CD8-positive, alpha-beta memory T cell (primary cell): ENCODE measurements around the gene CDK4. TPM values are rescaled to one million over a fixed set of nuclear protein-coding genes. Genes with fewer than 3 reads are reported as not detected.

Experiments used
- CTCF ChIA-PET: fragments of 350-600 bp; sonication (Branson Sonifier 250); formaldehyde crosslinking; loops from one replicate; lab custom pipeline; 2021; ENCODE audit warnings: antibody characterized with exemption; lab: Charles Lee
- POLR2A ChIA-PET: fragments of 350-600 bp; sonication (Branson Sonifier 250); formaldehyde crosslinking; loops from one replicate; lab custom pipeline; 2021; ENCODE audit warnings: antibody characterized with exemption; lab: Charles Lee
- DNase-seq, 5 donors: peaks; one replicate each; pipeline versions ENCODE4 v3.0.0 to v3.0.0-alpha.2; 2020 to 2022; ENCODE audit warnings: mixed read lengths in 1 of 5
- H3K27ac ChIP-seq: one replicate; pipeline ENCODE4 v1.7.0; 2013; ENCODE audit warnings: low read depth, mild to moderate bottlenecking, low read length, moderate library complexity
- H3K27me3 ChIP-seq: 2 replicates; pipeline ENCODE4 v1.7.0; 2013; ENCODE audit warnings: low read length, mild to moderate bottlenecking; ENCODE audit not compliant: insufficient read depth, poor library complexity, severe bottlenecking
- H3K36me3 ChIP-seq: 2 replicates; pipeline ENCODE4 v1.7.0; 2013; ENCODE audit warnings: mild to moderate bottlenecking, low read length, moderate library complexity; ENCODE audit not compliant: insufficient read depth
- H3K4me1 ChIP-seq: 2 replicates; pipeline ENCODE4 v1.7.0; 2013; ENCODE audit warnings: mild to moderate bottlenecking, low read length, moderate library complexity; ENCODE audit not compliant: insufficient read depth
- H3K4me3 ChIP-seq: 2 replicates; pipeline ENCODE4 v1.7.0; 2013; ENCODE audit warnings: mild to moderate bottlenecking, low read length
- H3K9me3 ChIP-seq: 2 replicates; pipeline ENCODE4 v1.7.0; 2013; ENCODE audit warnings: mild to moderate bottlenecking, low read length
- H3K27ac Mint-ChIP-seq, 8 donors: one replicate each; pipeline ENCODE4 v1.8.0; 2020 to 2021; ENCODE audit warnings: mixed read lengths in 8 of 8, mild to moderate bottlenecking in 6 of 8, inconsistent platforms in 3 of 8, moderate library complexity in 3 of 8
- H3K27me3 Mint-ChIP-seq, 2 donors: one replicate each; pipeline ENCODE4 v1.8.0; 2020 to 2021; ENCODE audit warnings: mixed read lengths in 2 of 2, mild to moderate bottlenecking in 1 of 2, moderate library complexity in 1 of 2
- H3K36me3 Mint-ChIP-seq, 3 donors: one replicate each; pipeline ENCODE4 v1.8.0; 2020 to 2021; ENCODE audit warnings: mixed read lengths in 3 of 3, inconsistent platforms in 1 of 3, mild to moderate bottlenecking in 1 of 3
- H3K4me1 Mint-ChIP-seq, 3 donors: one replicate each; pipeline ENCODE4 v1.8.0; 2020 to 2021; ENCODE audit warnings: mixed read lengths in 3 of 3, inconsistent platforms in 1 of 3, mild to moderate bottlenecking in 1 of 3
- H3K4me3 Mint-ChIP-seq, 7 donors: one replicate each; pipeline ENCODE4 v1.8.0; 2020 to 2021; ENCODE audit warnings: mixed read lengths in 7 of 7, mild to moderate bottlenecking in 6 of 7, moderate library complexity in 4 of 7, inconsistent platforms in 2 of 7
- H3K9me3 Mint-ChIP-seq, 5 donors: one replicate each; pipeline ENCODE4 v1.8.0; 2020 to 2022; ENCODE audit warnings: mixed read lengths in 5 of 5, mild to moderate bottlenecking in 3 of 5, moderate library complexity in 2 of 5, inconsistent platforms in 1 of 5
- polyA plus RNA-seq: library from polyadenylated mRNA; unstranded; fragments of 300-500 nt; fragmentation: Illumina TruSeq; gene quantifications from one replicate; pipeline ENCODE4 v1.2.3, GENCODE V29; 2021
- total RNA-seq, 2 experiments: library from RNA; stranded (reverse); gene quantifications; one replicate each; pipeline ENCODE4 v1.2.3, GENCODE V29; 2021

The CDK4 gene
- total and polyA plus RNA-seq, 3 experiments from 2014 or later: 76.0 to 304 (median 268) TPM

DNA sequence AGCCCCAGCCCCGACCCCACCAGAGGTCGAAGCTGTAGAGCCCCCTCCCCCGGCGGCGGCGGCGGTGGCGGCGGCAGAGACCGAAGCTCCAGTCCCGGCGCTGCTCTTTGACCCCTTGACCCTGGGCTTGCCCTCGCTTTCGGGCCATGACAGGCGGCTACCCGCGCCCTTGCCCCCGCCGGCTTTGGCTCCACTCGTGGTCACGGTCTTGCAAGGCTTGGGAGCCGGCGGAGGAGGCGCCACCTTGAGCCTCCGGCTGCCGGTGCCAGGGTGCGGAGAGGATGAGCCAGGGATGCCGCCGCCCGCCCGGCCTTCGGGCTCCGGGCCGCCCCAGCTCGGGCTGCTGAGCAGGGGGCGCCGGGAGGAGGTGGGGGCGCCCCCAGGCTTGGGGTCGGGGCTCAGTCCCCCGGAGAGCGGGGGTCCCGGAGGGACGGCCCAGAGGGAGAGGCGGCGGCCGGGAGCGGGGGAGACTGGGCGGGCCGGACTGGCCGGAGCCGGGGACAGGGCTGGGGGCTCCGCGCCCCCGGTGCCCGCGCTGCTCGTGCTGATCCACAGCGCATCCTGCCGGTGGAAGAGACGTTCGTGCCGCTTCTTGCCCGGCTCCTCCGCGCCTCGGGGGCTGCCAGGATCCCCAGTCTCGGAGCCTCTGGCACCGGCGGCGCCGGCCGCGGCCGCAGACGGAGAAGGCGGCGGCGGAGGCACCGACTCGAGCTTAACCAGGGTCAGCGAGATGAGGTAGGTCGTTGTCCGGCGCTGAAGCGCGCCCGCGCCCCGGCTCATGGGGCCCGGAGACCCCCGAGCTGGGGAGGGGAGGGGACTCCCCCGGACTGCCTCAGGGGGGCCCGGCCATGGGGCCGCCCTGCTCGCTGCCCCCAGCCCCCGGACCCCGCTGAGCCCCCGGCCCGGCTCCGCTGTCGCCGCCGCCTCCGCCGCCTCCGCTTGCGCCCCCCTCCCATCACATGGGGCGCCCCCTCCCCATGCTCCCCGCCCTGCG, 14.3 kb downstream of the CDK4 start:
- POLR2A ChIA-PET: interaction anchor here (0.7 to 0.9 kb wide), 2 partner anchors 13 to 15 kb away, joined by 3 to 10 read pairs; no protein-coding TSS in a partner anchor

DNA sequence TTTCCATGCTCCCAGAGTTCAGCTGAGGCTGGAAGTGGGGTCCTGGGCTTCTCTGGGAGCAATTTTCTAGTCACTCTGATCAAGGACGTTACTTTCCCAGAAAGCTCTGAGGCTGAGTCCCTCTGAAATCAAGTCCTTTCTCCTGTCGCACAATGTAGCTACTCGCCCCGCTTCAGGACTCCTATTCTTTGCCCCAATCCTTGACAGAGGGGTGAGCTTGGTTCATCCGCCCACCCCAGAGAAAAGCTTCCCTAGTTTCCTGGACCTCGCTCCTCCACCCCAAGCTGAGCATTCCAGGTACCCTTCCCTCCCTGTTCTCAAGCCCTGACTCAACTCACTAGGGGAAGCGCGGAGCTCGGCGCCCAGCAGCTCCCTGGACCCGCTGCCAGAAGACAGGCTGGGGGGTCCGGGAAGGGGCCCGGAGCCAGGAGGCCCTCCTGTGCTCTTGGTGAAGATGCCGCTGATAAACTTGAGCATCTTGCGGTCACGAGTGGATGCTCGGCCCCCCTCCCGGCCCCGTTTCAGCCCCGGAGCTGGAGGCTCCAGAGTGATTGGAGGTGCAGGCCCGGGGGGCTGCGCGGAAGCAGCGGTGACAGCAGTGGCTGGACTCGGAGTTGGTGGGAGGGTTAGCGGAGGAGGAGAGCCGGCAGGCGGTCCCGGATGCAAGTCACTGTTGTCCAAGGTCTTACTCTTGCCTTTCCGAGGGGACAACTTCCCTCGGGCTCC, 15.2 kb downstream of the CDK4 start:
- Mint-ChIP-seq H3K27ac (peak overlapping the region in 7 of 8 donors; percentile 48 to 88 (median 84)), H3K27me3 (peaks cover 0 to 5% of the 10 kb centered on the region in 2 donors), H3K9me3 (no peaks in the 10 kb centered on the region), H3K36me3 (peaks cover 7 to 69% (median 12%) of the 10 kb centered on the region in 3 donors), H3K4me3 (peak overlapping the region in 2 of 7 donors; percentile 49 to 56), H3K4me1 (peaks cover 39 to 53% (median 41%) of the 10 kb centered on the region in 3 donors)
- peak in 1 of 5 donors; percentile 25 for DNase-seq
- H3K4me1 ChIP-seq: peaks cover 32% of the 10 kb centered on the region
- H3K4me3 ChIP-seq: no peak overlapping the region
- no peak overlapping the region for H3K27ac ChIP-seq
- H3K36me3 ChIP-seq: peaks cover 36% of the 10 kb centered on the region
- H3K9me3 ChIP-seq: no peaks in the 10 kb centered on the region
- ChIA-PET CTCF (no interaction called here), POLR2A (interaction anchor here (0.7 to 0.9 kb wide), 2 partner anchors 12 to 14 kb away, joined by 3 to 10 read pairs; no protein-coding TSS in a partner anchor)
- H3K27me3 ChIP-seq: no peaks in the 10 kb centered on the region

More for the DNA sequence above, 14.3 kb downstream of the CDK4 start:
- H3K4me1 Mint-ChIP-seq: peaks cover 46 to 61% (median 47%) of the 10 kb centered on the region in 3 donors
- peaks cover 7 to 62% (median 12%) of the 10 kb centered on the region in 3 donors for H3K36me3 Mint-ChIP-seq
- peaks cover 0 to 5% of the 10 kb centered on the region in 2 donors for H3K27me3 Mint-ChIP-seq
- no peaks in the 10 kb centered on the region for H3K9me3 Mint-ChIP-seq
- CTCF ChIA-PET: no interaction called here
- Histone ChIP-seq H3K9me3 (no peaks in the 10 kb centered on the region), H3K4me1 (peaks cover 41% of the 10 kb centered on the region), H3K36me3 (peaks cover 28% of the 10 kb centered on the region), H3K4me3 (no peak overlapping the region), H3K27ac (no peak overlapping the region), H3K27me3 (no peaks in the 10 kb centered on the region)
- no peak overlapping the region for H3K4me3 Mint-ChIP-seq
- DNase-seq: peak in 1 of 5 donors; percentile 45
- no peak overlapping the region for H3K27ac Mint-ChIP-seq

DNA sequence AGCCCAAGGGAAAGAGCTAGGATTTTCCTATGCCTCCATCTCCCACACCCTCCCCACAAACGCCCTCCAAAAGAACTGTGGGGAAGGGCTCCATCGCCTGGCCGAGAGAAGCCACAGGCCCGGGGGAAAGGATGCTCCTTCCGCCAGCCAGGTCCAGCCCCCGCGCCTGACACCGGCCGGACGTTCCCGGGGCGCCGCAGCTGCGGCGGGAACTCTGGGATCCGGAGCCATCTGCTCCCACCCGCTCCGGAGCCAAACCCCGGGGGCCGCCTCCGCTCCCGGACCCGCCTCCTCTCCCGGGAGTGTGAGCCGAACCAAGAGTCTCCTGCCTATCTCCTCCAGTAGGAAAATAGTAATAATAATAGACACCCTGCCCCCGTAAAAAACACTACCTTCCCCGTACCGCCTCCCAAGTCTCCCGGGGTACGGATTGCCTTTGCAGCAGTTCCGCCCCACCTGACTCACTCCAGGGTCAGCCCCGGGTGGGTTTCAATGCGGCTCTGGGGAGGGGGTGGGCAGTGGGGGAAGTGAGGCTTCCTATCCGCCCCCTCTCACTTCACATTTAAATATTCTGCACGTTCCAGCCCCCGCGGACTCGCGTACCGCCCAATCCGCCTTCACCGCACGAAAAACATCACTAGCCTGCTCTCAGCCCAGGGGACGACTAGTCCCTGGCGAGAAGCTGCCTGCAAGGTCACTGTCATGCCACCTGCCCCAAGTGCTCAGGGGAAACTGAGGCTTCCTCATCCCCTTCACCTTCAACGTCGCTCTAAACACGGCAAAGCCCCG, 16.0 kb downstream of the CDK4 start:
- Histone ChIP-seq H3K36me3 (peaks cover 44% of the 10 kb centered on the region), H3K4me1 (peaks cover 25% of the 10 kb centered on the region), H3K27ac (no peak overlapping the region), H3K27me3 (no peaks in the 10 kb centered on the region), H3K9me3 (no peaks in the 10 kb centered on the region), H3K4me3 (no peak overlapping the region)
- Mint-ChIP-seq H3K4me1 (peaks cover 33 to 47% (median 38%) of the 10 kb centered on the region in 3 donors), H3K27me3 (peaks cover 0 to 4% of the 10 kb centered on the region in 2 donors), H3K36me3 (peaks cover 10 to 73% (median 12%) of the 10 kb centered on the region in 3 donors), H3K9me3 (no peaks in the 10 kb centered on the region), H3K27ac (peak overlapping the region in 7 of 8 donors; percentile 26 to 88 (median 70)), H3K4me3 (peak overlapping the region in 1 of 7 donors; percentile 47)
- ChIA-PET POLR2A (interaction anchor here (0.5 to 0.9 kb wide), 2 partner anchors 11 to 479 kb away, joined by 4 to 10 read pairs; no protein-coding TSS in a partner anchor), CTCF (interaction anchor here (1.0 to 1.4 kb wide), 3 partner anchors 9 to 23 kb away, joined by 3 to 4 read pairs (median 4); partner anchors contain the start of gene TSPAN31)
- DNase-seq: peak in 1 of 5 donors; percentile 44

DNA sequence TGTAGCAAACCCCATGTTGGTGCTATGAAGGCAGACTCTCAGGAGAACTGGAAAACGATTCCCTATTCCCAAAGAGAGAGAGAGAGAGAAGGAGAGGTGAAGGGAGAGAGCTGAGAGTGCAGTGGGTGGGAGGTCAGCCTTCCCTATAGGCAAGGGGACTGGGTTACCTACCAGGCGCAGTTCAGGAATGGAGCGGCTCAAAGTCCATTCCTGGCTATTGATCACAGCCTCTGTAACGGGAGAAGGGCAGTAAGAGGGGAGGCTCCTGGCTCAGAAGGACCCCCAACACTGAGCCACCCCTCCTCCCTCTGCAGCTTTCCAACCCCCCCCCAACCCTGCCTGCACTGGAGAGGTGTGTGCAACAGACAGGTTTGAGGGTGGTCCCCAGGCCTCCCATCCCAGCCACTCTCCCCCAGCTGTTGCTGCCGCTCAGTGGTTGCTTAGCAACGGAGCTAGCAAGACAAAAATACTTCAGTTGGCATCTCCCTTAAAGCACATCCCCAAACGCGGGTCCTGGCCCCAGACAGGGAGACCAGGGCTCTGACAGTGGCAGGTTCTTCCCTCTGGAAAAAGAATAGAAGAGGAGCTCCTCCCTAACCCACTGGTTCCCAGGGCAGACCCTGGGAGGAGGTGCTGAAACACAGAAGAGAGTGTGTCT, 16.8 kb downstream of the CDK4 start:
- Histone ChIP-seq H3K4me1 (peaks cover 17% of the 10 kb centered on the region), H3K9me3 (no peaks in the 10 kb centered on the region), H3K27ac (no peak overlapping the region), H3K27me3 (no peaks in the 10 kb centered on the region), H3K36me3 (peaks cover 52% of the 10 kb centered on the region), H3K4me3 (no peak overlapping the region)
- H3K4me3 Mint-ChIP-seq: peak overlapping the region in 2 of 7 donors; percentile 47 to 80
- H3K27me3 Mint-ChIP-seq: peaks cover 0 to 2% of the 10 kb centered on the region in 2 donors
- peaks cover 26 to 39% (median 30%) of the 10 kb centered on the region in 3 donors for H3K4me1 Mint-ChIP-seq
- no peaks in the 10 kb centered on the region for H3K9me3 Mint-ChIP-seq
- peaks cover 12 to 77% (median 12%) of the 10 kb centered on the region in 3 donors for H3K36me3 Mint-ChIP-seq
- ChIA-PET POLR2A (interaction anchor here (0.5 kb wide), 1 partner anchor 478 kb away, joined by 4 read pairs; no protein-coding TSS in a partner anchor), CTCF (interaction anchor here (1.0 to 1.4 kb wide), 3 partner anchors 9 to 24 kb away, joined by 3 to 4 read pairs (median 4); partner anchors contain the start of gene TSPAN31)
- H3K27ac Mint-ChIP-seq: peak overlapping the region; percentile 37 to 93 (median 83)
- peak in 1 of 5 donors; percentile 38 for DNase-seq

DNA sequence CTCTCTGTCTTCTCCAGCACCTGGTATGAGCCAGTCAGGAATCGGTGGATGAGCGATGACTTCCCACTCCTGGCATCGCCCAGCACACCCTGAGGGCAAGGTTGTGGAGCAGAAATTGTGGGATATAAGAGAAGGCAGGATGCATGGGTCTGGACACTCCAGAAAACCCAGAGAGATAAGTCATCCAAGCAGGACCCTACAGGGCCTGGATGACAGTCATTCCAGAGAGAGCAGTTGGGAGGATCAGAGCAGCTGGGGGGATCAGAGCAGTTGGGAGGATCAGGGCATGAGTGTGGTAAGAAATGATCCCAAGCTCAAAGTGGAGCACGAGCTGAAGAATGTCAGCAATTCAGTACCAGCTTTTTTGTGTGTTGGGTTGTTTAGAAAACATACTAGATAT, 17.5 kb downstream of the CDK4 start:
- DNase-seq: no peak
- peak overlapping the region in 1 of 7 donors; percentile 80 for H3K4me3 Mint-ChIP-seq
- peak overlapping the region in 7 of 8 donors; percentile 37 to 93 (median 84) for H3K27ac Mint-ChIP-seq
- H3K9me3 ChIP-seq: no peaks in the 10 kb centered on the region
- H3K4me1 Mint-ChIP-seq: peaks cover 23 to 31% (median 24%) of the 10 kb centered on the region in 3 donors
- no peak overlapping the region for H3K27ac ChIP-seq
- H3K4me3 ChIP-seq: no peak overlapping the region
- ChIA-PET CTCF (interaction anchor here (1.2 kb wide), 1 partner anchor 25 kb away, joined by 4 read pairs; no protein-coding TSS in a partner anchor), POLR2A (no interaction called here)
- H3K36me3 ChIP-seq: peaks cover 59% of the 10 kb centered on the region
- H3K27me3 ChIP-seq: no peaks in the 10 kb centered on the region
- peaks cover 0 to 2% of the 10 kb centered on the region in 2 donors for H3K27me3 Mint-ChIP-seq
- H3K9me3 Mint-ChIP-seq: no peaks in the 10 kb centered on the region
- peaks cover 12 to 79% (median 12%) of the 10 kb centered on the region in 3 donors for H3K36me3 Mint-ChIP-seq
- peaks cover 10% of the 10 kb centered on the region for H3K4me1 ChIP-seq

DNA sequence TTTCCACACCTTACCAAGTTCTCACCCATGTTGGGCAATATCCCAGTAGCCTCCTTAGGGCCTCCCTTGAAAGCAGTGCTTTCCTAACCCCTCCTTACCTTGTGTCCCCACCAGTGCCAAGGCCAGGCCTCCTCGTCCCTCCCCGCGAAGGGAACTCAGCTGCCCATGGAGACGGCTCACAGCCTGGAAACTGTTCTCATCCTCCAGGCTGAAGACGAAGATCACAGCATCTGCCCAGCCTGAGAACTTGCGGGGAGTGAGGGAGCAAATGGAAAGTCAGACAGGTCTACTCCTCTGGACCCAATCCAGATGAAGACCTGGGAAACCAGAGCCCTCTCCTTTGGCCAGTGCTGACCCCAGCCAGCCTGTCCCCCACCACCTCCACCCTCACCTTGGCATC, 18.2 kb downstream of the CDK4 start:
- H3K9me3 Mint-ChIP-seq: no peaks in the 10 kb centered on the region

More for the DNA sequence above, 18.2 kb downstream of the CDK4 start:
- H3K4me3 ChIP-seq: no peak overlapping the region
- H3K27me3 ChIP-seq: no peaks in the 10 kb centered on the region
- Mint-ChIP-seq H3K36me3 (peaks cover 7 to 78% (median 12%) of the 10 kb centered on the region in 3 donors), H3K4me1 (peaks cover 17 to 25% (median 17%) of the 10 kb centered on the region in 3 donors), H3K27ac (peak overlapping the region in 7 of 8 donors; percentile 26 to 93 (median 66)), H3K27me3 (peaks cover 0 to 2% of the 10 kb centered on the region in 2 donors), H3K4me3 (no peak overlapping the region)
- ChIA-PET POLR2A (no interaction called here), CTCF (no interaction called here)
- peak in 1 of 5 donors; percentile 37 for DNase-seq
- H3K4me1 ChIP-seq: peaks cover 3% of the 10 kb centered on the region
- no peak overlapping the region for H3K27ac ChIP-seq
- no peaks in the 10 kb centered on the region for H3K9me3 ChIP-seq
- H3K36me3 ChIP-seq: peaks cover 60% of the 10 kb centered on the region
